GM21390 (cell line): ENCODE data around the gene CACNA2D4.

Experiments used
- ATAC-seq: cut with Tn5 transposase; IDR thresholded peaks from one replicate; pipeline ENCODE4 v1.9.1; 2021; ENCODE audit not compliant: unreplicated experiment

The CACNA2D4 gene

GRCh38 chr12:1806301-1807086 lies 112.0 kb downstream of the CACNA2D4 start:
- no peak for ATAC-seq

DNA sequence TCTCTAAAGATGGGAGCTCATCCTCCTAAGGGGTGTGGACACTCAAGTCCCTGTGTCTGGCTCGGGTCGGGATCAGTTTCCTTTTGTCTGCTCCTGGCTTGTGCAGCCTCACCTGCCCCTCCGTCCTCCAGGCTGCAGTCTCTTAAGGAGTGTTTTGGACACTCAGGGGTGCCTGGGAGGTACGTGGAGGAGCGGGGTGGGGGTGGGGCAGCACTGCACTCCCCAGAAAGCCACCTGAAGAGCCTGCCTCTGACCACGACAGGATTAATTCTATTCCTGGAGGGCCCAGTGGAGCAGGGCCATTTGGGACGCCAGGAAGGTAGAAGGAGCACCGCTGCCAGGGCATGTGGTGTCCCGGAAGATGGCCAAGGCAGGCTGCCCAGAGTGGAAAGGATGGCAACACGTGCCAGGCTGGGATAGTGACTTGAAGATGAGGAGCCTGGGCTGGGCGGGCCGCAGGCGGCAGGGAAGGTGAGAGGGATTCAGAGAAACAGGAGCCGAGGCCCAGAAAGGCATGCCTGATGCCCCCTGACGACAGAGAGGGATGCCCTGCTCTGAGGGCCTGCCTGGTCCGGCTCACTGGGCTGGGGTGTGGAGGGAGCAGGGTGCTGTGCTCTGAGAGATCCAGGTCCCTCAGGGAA lies 112.9 kb downstream of the CACNA2D4 start:
- no peak for ATAC-seq

DNA sequence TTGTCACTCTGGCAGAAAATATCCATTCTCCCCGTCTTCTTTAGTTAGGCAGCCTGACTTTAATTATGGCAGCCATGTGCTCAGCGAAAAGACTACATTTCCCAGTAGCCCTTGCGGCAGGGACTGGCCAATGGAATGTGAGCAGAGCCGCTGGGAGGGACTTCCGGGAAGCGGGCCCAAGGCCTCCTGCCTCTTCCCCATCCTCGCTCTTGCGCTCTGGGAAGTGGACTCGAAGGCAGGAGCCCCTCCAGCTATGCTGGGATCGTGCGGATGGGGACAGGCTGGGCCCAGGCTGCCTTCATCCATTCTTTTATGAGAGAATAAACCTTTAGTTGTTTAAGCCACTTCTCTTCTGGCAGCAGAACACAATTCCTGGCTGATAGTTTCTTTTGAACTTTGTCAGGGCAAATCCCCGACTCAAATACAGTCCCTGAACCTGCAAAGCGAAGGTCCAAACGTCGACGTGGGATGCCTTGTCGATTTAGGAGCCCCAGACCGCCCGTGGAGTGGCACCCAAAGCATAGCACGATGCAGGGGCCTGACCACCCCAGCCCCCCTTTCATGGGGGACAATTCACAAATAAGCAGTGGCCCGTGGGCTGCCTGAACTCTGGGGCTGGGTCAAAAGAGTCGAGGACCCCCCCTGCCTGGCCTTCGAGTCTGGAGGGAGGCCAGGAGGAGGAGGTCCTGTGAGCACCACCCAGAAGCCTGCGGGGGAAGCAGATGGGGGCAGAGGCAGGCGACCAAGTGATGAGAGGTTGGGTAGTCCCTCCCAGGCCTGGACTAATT lies 113.7 kb downstream of the CACNA2D4 start:
- peak; percentile 92 for ATAC-seq

DNA sequence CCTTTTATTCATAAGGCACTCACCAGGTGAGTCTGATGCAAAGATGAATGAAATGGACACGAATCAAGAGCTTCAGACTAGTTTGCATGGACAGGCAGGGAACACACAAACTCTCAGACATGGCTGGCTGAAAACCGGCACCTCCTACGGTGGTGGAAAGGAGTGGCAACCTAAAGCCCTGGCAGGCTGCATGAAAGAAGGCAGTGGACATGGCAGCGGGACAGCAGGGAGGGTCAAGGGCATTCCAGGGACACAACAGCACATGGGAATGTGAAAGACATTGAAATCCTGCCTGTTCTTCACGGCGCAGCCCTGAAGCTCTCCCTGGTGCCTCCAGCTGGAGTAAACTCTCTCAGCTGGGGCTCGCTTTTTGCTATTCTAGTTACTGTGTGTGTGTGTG lies 114.7 kb downstream of the CACNA2D4 start:
- ATAC-seq: no peak

DNA sequence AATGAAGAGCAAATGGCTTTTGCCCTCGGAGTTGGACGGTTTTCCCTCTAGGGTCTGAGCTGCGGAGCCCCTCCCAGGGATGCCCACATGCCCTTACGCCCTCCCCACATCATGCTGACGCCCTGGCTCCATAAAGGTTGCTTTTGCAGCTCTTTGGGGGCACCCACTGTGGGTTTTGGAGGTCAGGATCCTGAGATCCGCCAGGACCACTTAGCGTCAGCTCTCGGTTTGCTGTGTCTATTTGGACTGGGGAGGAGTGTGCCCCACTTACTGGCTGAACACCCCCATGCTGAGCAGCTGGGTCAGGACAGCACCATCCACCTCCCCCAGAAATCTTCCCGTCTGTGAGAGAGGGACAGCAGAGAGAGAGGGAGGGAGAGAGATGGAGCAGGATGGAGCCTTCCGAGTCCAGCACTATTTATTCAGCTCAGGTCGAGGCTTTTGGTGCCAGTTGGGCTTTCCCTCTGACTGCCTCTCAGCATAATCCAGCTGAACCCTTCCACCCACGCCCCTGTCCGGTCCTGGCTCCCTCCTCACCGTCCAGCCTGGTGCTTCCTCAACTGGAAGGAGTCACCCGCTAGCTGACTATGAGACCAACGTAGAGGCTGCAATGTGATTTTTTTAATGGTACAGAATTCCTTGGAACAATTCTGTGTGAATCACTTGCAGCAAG lies 117.0 kb downstream of the CACNA2D4 start:
- ATAC-seq: no peak

GRCh38 chr12:1800401-1801302 lies 117.8 kb downstream of the CACNA2D4 start:
- no peak for ATAC-seq

GRCh38 chr12:1799882-1800400 lies 118.5 kb downstream of the CACNA2D4 start:
- ATAC-seq: no peak

- ATAC-seq: no peak
Measured at GRCh38 chr12:1799051-1799881, 119.2 kb downstream of the CACNA2D4 start.

DNA sequence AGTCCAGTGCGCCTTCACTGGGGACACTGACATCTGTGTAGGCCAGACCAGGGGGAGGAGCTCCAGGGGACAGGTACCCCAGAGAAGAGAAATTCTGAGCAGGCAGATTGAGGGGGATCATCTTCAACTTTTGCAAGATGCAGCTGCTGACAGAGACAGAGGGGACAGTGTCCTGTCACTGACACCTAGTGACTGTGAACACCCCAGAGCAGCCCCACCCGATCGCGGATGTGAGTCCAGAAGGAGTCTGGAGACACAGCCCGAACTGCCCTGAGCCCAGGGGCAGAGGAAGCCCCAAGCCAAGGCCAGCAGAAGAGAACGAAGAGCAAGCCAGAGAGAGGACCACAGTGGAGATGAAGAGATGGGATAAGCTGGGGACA lies 119.8 kb downstream of the CACNA2D4 start:
- no peak for ATAC-seq

GRCh38 chr12:1797991-1798640 lies 120.3 kb downstream of the CACNA2D4 start:
- no peak for ATAC-seq

GRCh38 chr12:1797011-1797901 lies 121.2 kb downstream of the CACNA2D4 start:
- ATAC-seq: no peak

GRCh38 chr12:1796515-1797010 lies 121.9 kb downstream of the CACNA2D4 start:
- ATAC-seq: peak; percentile 23

- peak; percentile 96 for ATAC-seq
Measured at GRCh38 chr12:1795785-1796514, 122.5 kb downstream of the CACNA2D4 start.

- ATAC-seq: no peak
Measured at GRCh38 chr12:1795221-1795784, 123.1 kb downstream of the CACNA2D4 start.

- ATAC-seq: no peak
Measured at GRCh38 chr12:1794440-1795090, 123.9 kb downstream of the CACNA2D4 start.
